ENCODE results near the gene GCH1. TPM values are rescaled to one million over a fixed set of nuclear protein-coding genes. Genes with fewer than 3 reads are reported as not detected.

The GCH1 gene
- total RNA-seq, 1 experiment from 2014 or later: 17.0 TPM

- DNase-seq (ENCODE audit: low spot score): no peak
Measured at GRCh38 chr14:54866588-54866987, 36.0 kb downstream of the GCH1 start.

- no peak for DNase-seq (ENCODE audit: low spot score)
Measured at GRCh38 chr14:54864526-54864925, 38.1 kb downstream of the GCH1 start.

DNA sequence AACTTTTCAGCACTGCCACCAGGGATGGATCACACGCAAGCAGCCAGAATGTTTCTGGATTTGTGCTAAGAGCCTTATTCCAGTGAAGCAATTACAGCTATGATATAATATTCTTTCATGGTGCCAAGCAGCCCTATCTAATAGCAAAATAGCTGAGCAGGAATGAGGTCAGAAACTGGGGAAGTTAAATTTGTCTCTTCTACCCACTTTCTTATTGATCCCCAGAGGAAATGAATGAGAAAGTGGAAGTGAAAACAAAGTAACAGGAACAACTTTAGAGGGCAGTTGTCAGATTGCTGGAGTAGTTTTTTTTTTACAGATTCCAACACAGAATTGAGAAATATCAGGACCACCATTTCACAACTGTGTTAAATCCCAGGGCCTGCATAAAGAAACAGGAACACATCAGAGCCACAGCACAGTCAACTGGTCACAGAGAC is 44.8 kb downstream of the GCH1 start:
- DNase-seq (ENCODE audit: low spot score): no peak

DNA sequence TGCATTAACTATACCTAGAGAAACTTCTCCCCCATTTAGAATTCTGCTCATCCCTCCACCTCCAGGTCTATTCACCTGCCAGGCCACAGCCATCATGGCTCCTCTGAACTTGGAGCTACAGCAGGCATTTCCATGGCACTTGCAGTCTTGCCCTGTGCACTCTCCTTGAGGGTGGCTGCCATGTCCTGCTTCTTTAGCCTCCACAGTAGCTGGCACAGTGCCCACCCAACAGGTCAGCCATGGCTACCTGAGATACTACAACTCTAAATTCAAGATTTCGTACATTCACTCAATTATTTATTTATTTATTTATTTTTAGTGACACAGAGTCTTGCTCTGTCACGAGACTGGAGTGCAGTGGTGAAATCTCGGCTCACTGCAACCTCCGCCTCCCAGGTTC is 46.5 kb downstream of the GCH1 start:
- no peak for DNase-seq (ENCODE audit: low spot score)

GRCh38 chr14:54854181-54854580 is 48.4 kb downstream of the GCH1 start:
- DNase-seq (ENCODE audit: low spot score): no peak

DNA sequence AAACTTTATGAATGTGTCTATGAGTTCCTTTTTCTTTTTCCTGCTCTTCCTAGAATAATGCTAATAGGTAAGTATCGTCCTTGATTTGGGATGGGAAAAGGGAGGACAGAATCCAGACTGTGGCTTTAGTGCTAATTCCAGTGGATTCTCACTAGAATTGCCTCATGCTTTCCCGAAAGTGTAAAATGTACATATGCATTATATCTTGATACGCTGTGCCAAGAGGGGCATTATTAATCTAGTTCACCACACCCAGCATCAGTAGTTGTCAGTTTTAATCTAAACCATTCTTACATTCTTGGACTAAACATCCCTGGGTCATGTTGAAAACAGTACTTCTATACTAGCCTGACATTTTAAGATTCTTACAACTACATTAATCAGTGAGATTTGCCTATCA is 49.3 kb downstream of the GCH1 start:
- DNase-seq (ENCODE audit: low spot score): no peak

- DNase-seq (ENCODE audit: low spot score): no peak
Measured at GRCh38 chr14:54852215-54852614, 50.4 kb downstream of the GCH1 start.

DNA sequence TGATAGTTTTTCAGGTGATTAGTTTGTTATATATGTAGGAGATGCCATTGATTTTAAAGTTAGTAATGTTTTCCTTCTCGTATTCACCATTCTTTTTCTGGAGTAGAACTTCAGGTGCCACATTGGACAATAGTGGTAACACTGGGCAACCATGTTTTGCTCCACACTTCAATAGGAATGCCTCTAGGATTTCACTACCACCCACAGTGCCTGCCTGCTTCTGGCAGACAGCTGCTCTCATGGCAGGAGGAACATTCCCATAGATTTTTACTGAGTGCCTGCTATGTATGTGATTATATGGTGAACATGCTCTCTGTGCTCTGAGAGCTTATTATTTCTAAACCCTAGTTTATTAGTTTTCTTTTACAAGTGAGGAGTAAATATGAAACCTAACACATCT is 53.7 kb downstream of the GCH1 start:
- DNase-seq (ENCODE audit: low spot score): no peak

DNA sequence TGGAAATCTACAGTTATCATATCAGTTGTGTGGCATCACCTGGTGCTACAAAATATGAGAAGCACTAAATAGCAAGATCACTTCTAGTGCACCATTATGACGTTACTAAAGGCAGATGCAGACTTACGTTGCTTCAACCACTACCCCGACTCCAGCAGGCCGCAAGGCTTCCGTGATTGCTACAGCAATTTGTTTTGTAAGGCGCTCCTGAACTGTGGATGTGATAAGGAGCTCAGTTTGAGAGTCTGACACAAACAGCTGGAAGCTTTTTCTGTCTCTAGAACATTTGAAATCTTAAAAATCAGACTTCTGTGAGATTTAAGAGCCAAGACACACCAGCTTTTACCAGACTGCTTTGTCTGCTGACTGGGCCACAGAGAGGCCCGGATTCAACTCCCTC is 57.0 kb downstream of the GCH1 start:
- DNase-seq (ENCODE audit: low spot score): no peak

DNA sequence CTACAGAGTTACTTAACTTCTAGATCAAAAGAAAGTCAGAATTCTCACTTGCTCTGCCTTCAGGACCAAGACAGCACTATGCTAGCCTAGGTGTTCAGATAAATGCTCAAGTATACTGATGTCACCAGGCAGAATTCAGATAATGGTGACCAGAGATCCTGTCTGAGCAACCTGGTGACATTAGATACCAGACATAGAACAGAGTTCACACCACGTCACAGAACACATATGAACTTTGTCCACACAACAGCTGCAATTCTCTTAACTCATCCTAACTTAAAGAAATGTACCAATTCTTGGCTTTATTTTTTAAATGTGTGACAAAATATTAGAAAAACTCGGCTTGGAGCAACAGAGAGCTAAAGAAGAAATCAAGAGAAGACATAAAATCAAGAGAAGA is 58.1 kb downstream of the GCH1 start:
- DNase-seq (ENCODE audit: low spot score): no peak

- no peak for DNase-seq (ENCODE audit: low spot score)
Measured at GRCh38 chr14:54840798-54841197, 61.8 kb downstream of the GCH1 start.

DNA sequence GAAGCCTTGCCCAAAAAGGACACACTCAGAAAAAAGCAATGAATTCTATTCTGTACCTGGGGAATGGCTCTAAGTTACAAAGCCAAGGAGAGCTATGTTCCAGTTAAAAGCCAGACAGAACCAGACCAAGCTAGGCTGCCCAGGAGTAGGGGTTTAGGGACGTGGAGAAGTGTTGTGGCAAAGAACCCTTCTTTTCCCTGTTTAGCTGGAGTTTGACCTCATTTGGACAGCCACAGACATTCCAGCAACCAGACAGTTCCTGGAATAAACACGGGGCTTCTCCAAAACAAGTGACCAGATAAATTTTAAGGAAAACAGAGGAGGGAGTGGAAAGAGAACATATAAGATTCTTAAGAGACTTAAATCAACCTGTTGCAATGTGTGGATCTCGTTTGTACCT is 62.3 kb downstream of the GCH1 start:
- DNase-seq (ENCODE audit: low spot score): no peak

DNA sequence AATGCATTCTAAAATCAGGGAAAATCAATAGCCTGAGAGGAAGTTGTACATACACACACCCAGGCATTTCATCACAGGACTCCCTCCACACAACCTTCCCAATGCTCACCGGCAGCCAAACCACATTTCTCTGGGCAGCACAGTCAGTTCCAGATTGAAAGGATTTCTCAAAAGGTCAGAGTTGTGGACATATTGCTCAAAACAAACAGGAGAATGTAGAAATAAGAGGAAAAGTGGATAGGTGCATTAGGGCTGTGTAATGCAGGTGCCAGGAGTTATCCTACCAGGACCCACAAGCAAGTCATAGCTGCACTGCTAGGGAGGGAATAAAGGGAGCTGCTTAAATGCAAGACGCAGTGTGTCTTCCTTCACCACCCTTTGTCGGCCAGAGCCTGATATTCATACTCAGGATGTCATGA is 62.9 kb downstream of the GCH1 start:
- no peak for DNase-seq (ENCODE audit: low spot score)

DNA sequence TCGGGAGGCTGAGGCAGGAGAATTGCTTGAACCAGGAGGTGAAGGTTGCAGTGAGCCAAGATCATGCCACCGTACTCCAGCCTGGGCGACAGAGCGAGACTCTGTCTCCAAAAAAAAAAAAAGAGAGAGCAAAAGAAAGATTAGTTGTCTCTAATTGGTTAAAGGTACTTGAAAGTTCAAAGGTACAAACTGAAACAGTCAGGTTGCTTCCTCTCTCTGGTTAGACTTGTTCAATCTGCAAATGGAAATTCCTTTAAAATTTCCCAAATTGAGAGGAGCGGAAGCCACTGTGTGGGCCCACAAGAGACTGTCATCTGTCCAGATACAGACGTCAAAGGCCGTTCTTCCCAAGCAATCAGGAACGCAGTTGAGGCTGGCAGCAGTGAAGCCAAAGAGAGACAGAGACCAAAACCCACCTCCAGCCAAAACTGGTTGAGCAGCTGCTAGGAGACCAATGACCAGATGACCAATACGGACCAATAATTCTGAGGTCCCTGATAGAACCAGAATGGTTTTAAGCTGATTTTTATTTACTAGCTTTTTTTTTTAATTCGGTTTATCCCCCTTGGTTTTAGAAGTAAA is 63.6 kb downstream of the GCH1 start:
- no peak for DNase-seq (ENCODE audit: low spot score)

DNA sequence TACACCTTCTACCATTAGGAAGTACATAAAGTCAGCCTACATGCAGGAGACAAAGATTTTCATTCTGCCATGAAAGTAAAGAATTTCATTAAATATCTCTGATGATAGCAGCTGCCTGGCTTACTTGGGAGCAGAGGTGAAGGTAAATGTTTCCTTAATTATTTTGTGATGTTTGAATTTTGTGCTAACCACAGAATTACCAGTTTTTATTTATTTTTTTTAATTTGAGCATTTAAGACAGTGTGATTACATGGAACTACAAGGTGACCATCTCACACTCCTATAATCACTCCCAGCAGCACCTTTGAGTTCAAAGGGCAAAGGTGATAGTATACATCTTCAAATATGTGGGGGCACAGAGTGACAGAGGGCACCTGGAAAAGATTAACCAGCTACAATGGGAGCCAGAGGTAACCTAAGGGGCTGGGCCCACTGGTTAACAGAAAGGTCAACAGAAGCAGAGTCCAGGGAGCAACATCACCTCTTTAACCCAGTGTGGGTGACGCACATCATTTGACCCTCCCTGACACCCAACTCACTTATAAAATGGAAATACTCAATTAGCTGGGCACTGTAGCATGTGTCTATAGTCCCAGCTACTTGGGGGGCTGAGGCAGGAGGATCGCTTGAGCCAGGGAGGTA is 65.0 kb downstream of the GCH1 start:
- no peak for DNase-seq (ENCODE audit: low spot score)

DNA sequence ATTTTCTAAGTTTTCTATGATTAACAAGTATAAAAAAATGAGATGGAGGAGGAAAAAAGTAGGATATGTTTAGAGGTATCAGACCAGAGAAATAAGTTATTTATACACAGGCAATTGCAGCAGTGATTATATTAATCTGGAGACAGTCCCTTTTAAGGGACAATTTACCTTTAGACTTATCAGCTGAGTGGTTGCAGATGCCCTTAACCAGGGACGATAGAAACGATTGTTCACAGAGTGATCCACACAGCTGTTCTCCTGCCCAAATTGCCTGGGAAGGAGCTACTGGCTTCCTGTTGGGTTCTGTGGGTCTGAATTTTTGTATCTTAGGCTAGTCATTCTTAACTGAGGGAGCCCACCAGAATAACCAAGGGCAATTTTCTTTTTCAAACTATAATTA is 66.4 kb downstream of the GCH1 start:
- DNase-seq (ENCODE audit: low spot score): no peak

DNA sequence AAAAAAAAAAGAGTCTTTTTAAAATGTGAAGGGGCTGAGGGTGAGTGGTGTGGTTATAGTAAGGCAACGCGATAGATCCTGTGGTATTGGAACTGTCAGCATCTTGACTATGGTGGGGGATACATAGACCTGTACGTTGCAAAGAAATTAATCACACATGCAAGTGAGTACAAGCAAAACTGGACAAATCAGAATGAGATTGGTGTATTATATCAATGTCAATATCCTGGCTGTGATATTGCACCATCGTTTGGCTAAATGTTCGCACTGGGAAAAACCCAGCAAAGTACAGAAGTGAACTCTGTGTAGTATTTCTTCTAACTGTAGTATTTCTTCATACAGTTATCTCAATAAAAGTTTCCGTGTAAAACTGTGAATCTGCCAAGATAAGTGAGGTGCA is 67.9 kb downstream of the GCH1 start:
- DNase-seq (ENCODE audit: low spot score): no peak

- no peak for DNase-seq (ENCODE audit: low spot score)
Measured at GRCh38 chr14:54834081-54834480, 68.5 kb downstream of the GCH1 start.

GRCh38 chr14:54830650-54831049 is 72.0 kb downstream of the GCH1 start:
- DNase-seq (ENCODE audit: low spot score): no peak

- DNase-seq (ENCODE audit: low spot score): no peak
Measured at GRCh38 chr14:54829486-54830224, 73.0 kb downstream of the GCH1 start.

DNA sequence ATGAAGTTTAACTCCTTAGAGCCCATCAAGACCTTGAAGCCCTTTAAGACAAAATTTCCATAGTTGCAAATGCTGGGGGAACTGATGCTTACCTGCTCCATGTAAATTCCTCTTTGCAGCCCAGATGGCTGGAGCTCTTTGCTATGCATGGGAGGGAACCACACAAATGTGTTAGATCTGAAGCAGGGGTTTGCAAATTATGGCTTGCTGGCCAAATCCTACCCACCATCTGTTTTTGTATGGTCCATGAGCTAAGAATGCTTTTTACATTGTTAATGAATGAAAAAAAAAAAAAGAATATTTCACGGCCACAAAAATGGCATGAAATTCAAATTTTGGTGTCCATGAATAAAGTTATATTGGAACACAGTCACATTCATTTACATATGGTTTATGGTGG is 74.6 kb downstream of the GCH1 start:
- no peak for DNase-seq (ENCODE audit: low spot score)

GRCh38 chr14:54823757-54824549 is 78.7 kb downstream of the GCH1 start:
- no peak for DNase-seq (ENCODE audit: low spot score)
